Measurements from ENCODE around the gene AGRN.
"Not testable (repeated sequence)": the region's sequence is repeated elsewhere in the genome, so short reads cannot be mapped to it uniquely, and the experiment has no call there.

AGRN gene

GRCh38 chr1:1063261-1063944 lies 43.5 kb downstream of the AGRN start:
- no peak for TF ChIP-seq CTCF (IDR thresholded peaks at IDR 0.05; ENCODE audit: extremely low read depth, missing control alignments)
- no peak for DNase-seq (ENCODE audit: low spot score)

- DNase-seq (ENCODE audit: low spot score) = peak; percentile 95
- peak; percentile 99 for TF ChIP-seq CTCF (IDR thresholded peaks at IDR 0.05; ENCODE audit: extremely low read depth, missing control alignments)
These were observed 44.3 kb downstream of the AGRN start for GRCh38 chr1:1063945-1064831.

GRCh38 chr1:1065265-1065939 lies 45.5 kb downstream of the AGRN start:
- DNase-seq (ENCODE audit: low spot score) = no peak
- no peak for TF ChIP-seq CTCF (IDR thresholded peaks at IDR 0.05; ENCODE audit: extremely low read depth, missing control alignments)

- not testable (repeated sequence) for DNase-seq (ENCODE audit: low spot score)
These were observed 46.0 kb downstream of the AGRN start for GRCh38 chr1:1065940-1066304.

- no peak for DNase-seq (ENCODE audit: low spot score)
- TF ChIP-seq CTCF (IDR thresholded peaks at IDR 0.05; ENCODE audit: extremely low read depth, missing control alignments) = no peak
These were observed 46.7 kb downstream of the AGRN start for GRCh38 chr1:1066403-1067283.

GRCh38 chr1:1067284-1067859 lies 47.5 kb downstream of the AGRN start:
- TF ChIP-seq CTCF (IDR thresholded peaks at IDR 0.05; ENCODE audit: extremely low read depth, missing control alignments) = no peak
- DNase-seq (ENCODE audit: low spot score) = no peak

Measured in GM20000 (cell line).